Upper lobe of left lung (tissue), 4 donors: ENCODE data around the gene GOLGA3.
"Not testable (repeated sequence)": the region's sequence is repeated elsewhere in the genome, so short reads cannot be mapped to it uniquely, and the experiment has no call there.

Experiments used
- POLR2A ChIP-seq, 4 donors: fragments of 450-650 bp; IDR thresholded peaks; one replicate each; pipeline ENCODE4 v1.5.1; 2016 to 2017; ENCODE audit warnings: antibody characterized with exemption in 4 of 4, mild to moderate bottlenecking in 2 of 4
- POLR2AphosphoS5 ChIP-seq, 2 donors: sonication (generic); formaldehyde crosslinking; IDR thresholded peaks; one replicate each; pipeline ENCODE4 v1.5.1; 2017; ENCODE audit warnings: antibody characterized with exemption in 2 of 2
- TF ChIP-seq, protein P1 (sequence below), 6 experiments: fragments of 450-650 bp in 4 of 6; fragments of 200-600 bp in 2 of 6; sonication (generic) in 2 of 6; IDR thresholded peaks; one replicate each; pipeline ENCODE4 v1.5.1; 2016 to 2019; ENCODE audit warnings: antibody characterized with exemption in 6 of 6

DNA sequence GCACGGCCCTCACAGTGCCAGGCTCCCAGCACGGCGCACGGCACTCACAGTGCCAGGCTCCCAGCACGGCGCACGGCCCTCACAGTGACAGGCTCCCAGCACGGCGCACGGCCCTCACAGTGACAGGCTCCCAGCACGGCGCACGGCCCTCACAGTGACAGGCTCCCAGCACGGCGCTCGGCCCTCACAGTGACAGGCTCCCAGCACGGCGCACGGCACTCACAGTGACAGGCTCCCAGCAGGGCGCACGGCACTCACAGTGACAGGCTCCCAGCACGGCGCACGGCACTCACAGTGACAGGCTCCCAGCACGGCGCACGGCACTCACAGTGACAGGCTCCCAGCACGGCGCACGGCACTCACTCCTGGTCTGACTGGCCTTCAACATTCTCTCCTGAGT is 7.6 kb upstream of the GOLGA3 start:
- TF ChIP-seq, protein P1, sequence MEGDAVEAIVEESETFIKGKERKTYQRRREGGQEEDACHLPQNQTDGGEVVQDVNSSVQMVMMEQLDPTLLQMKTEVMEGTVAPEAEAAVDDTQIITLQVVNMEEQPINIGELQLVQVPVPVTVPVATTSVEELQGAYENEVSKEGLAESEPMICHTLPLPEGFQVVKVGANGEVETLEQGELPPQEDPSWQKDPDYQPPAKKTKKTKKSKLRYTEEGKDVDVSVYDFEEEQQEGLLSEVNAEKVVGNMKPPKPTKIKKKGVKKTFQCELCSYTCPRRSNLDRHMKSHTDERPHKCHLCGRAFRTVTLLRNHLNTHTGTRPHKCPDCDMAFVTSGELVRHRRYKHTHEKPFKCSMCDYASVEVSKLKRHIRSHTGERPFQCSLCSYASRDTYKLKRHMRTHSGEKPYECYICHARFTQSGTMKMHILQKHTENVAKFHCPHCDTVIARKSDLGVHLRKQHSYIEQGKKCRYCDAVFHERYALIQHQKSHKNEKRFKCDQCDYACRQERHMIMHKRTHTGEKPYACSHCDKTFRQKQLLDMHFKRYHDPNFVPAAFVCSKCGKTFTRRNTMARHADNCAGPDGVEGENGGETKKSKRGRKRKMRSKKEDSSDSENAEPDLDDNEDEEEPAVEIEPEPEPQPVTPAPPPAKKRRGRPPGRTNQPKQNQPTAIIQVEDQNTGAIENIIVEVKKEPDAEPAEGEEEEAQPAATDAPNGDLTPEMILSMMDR (IDR thresholded peaks at IDR 0.05) = not testable (repeated sequence)
- not testable (repeated sequence) for TF ChIP-seq POLR2AphosphoS5, POLR2A (IDR thresholded peaks at IDR 0.05)
